ENCODE measurements around the gene MAD1L1.

GRCh38 chr7:2029936-2030335, 202.8 kb downstream of the MAD1L1 start:
- no peak for TF ChIP-seq CTCF (IDR thresholded peaks at IDR 0.05; ENCODE audit: insufficient read depth, low read length, poor library complexity, severe bottlenecking)
- no peak for TF ChIP-seq EZH2phosphoT487 (conservative IDR thresholded peaks at IDR 0.05; ENCODE audit: low read length)
